Stomach (tissue), 4 donors: ENCODE measurements around the gene TBRG1.

Experiments
- CTCF ChIP-seq, 7 experiments: fragments of 450-650 bp in 4 of 7; fragments of 200-600 bp in 3 of 7; sonication (generic) in 3 of 7; IDR thresholded peaks; one replicate each; pipeline ENCODE4 v1.5.1; 2016 to 2019; ENCODE audit warnings: antibody characterized with exemption in 7 of 7, control low read depth in 2 of 7, mild to moderate bottlenecking in 1 of 7
- EP300 ChIP-seq: sonication (generic); formaldehyde crosslinking; IDR thresholded peaks from one replicate; pipeline ENCODE4 v1.6.1; 2017; ENCODE audit warnings: antibody characterized with exemption
- POLR2A ChIP-seq, 4 donors: fragments of 450-650 bp; IDR thresholded peaks; one replicate each; pipeline ENCODE4 v1.6.1; 2016; ENCODE audit warnings: antibody characterized with exemption in 4 of 4, control low read depth in 2 of 4, mild to moderate bottlenecking in 1 of 4, moderate library complexity in 1 of 4
- POLR2AphosphoS5 ChIP-seq, 3 donors: sonication (generic); formaldehyde crosslinking; IDR thresholded peaks; one replicate each; pipeline ENCODE4 v1.6.1; 2016; ENCODE audit warnings: antibody characterized with exemption in 3 of 3

- no peak for TF ChIP-seq CTCF (IDR thresholded peaks at IDR 0.05)
- no peak for TF ChIP-seq POLR2AphosphoS5 (IDR thresholded peaks at IDR 0.05)
- TF ChIP-seq EP300 = no peak
- TF ChIP-seq POLR2A (IDR thresholded peaks at IDR 0.05) = no peak
Measured at GRCh38 chr11:124638500-124638899, 15.8 kb downstream of the TBRG1 start.
